ENCODE measurements around the gene SHD. TPM values are rescaled to one million over a fixed set of nuclear protein-coding genes. Genes with fewer than 3 reads are reported as not detected.

The SHD gene
- total and polyA plus RNA-seq, 2 of the 13 experiments (the other 11 are each of a cell fraction or from before 2014, with no cell fraction given): 0.11 to 0.20 TPM

DNA sequence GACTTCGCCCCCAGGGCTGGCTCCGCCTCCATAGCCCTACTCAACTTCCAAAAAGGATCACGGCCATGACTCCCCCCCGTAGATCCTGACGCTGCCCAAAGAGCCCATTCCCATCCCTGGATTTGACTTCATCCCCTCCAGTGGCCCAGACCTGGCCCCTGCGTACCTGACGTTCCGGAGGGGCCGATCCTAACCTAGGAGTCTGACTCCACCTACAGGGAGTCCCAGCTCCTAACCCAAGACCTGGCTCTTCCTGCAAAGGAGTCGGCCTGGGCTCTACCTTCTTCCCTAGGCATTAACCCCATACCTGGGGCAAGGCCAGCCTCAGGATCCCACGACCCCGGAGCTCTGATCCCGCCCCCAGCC lies 48.8 kb downstream of the SHD start:
- in situ Hi-C loops (cut with HindIII; ENCODE audit: extremely low pct_ligation_motif_present, low pct_unique_long_range_greater_than_20kb): no loop called here
- FAIRE-seq: no peak

More for the DNA sequence above, 48.8 kb downstream of the SHD start:
- TF ChIP-seq, protein P1, sequence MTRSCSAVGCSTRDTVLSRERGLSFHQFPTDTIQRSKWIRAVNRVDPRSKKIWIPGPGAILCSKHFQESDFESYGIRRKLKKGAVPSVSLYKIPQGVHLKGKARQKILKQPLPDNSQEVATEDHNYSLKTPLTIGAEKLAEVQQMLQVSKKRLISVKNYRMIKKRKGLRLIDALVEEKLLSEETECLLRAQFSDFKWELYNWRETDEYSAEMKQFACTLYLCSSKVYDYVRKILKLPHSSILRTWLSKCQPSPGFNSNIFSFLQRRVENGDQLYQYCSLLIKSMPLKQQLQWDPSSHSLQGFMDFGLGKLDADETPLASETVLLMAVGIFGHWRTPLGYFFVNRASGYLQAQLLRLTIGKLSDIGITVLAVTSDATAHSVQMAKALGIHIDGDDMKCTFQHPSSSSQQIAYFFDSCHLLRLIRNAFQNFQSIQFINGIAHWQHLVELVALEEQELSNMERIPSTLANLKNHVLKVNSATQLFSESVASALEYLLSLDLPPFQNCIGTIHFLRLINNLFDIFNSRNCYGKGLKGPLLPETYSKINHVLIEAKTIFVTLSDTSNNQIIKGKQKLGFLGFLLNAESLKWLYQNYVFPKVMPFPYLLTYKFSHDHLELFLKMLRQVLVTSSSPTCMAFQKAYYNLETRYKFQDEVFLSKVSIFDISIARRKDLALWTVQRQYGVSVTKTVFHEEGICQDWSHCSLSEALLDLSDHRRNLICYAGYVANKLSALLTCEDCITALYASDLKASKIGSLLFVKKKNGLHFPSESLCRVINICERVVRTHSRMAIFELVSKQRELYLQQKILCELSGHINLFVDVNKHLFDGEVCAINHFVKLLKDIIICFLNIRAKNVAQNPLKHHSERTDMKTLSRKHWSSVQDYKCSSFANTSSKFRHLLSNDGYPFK (CRISPR knock-in tag; IDR thresholded peaks at IDR 0.05; ENCODE audit: borderline replicate concordance): no peak
- no peak for TF ChIP-seq ZNF136 (CRISPR knock-in tag; IDR thresholded peaks at IDR 0.05; ENCODE audit: low read depth)
- TF ChIP-seq GABPB1 (CRISPR knock-in tag; IDR thresholded peaks at IDR 0.05): no peak
- Histone ChIP-seq H4K20me1 (ENCODE audit: insufficient read depth, low read length) (no peaks in the 10 kb centered on the region), H3K9me3 (ENCODE audit: low read length) (no peaks in the 10 kb centered on the region), H3K9ac (ENCODE audit: insufficient read depth, low read depth, low read length) (no peak overlapping the region), H3K4me2 (ENCODE audit: low read depth, low read length) (no peak overlapping the region), H3K4me3 (replicated peaks in 1 of 3; ENCODE audit: insufficient read depth in 1 of 3, low read depth in 2 of 3, low read length in 3 of 3) (no peak overlapping the region), H2AFZ (ENCODE audit: low read length) (no peak overlapping the region), H3K27me3 (ENCODE audit: control insufficient read depth in 1 of 2, insufficient read depth in 2 of 2, low read length in 2 of 2) (no peaks in the 10 kb centered on the region), H3K4me1 (ENCODE audit: insufficient read depth, low read length) (no peaks in the 10 kb centered on the region), H3K27ac (ENCODE audit: extremely low read length, insufficient read depth, low read length) (no peak overlapping the region), H3K79me2 (ENCODE audit: insufficient read depth, low read length) (no peaks in the 10 kb centered on the region), H3K36me3 (replicated peaks in 1 of 2; ENCODE audit: control insufficient read depth in 1 of 2, insufficient read depth in 2 of 2, low read length in 2 of 2) (peaks cover 0 to 3% of the 10 kb centered on the region in 2 experiments; a peak in 1 of 5 replicates)
- no peak for DNase-seq (ENCODE audit: low spot score)
- BruUV-seq (replicated peaks): no TSS peak
- ChIA-PET POLR2A (interaction anchor here (0.8 to 1.1 kb wide), 3 partner anchors 11 to 17 kb away, joined by 3 to 5 read pairs (median 4); partner anchors contain the start of gene STAP2), CTCF (ENCODE audit: low intra/inter-chr PET ratio, low total read pairs) (no interaction called here)
- peak; percentile 14; the same call in 1 of the 3 replicates for ATAC-seq
- intact Hi-C loops (cut with micrococcal nuclease; ENCODE audit: unreplicated experiment): no loop called here
- WGBS (ENCODE audit: low lambda C conversion rate): 90% methylated on average over 13 of the region's 13 CpGs
